Measurements from ENCODE around the gene CAMTA1.
A peak's percentile ranks its signal among the peaks of the same experiment; 100 is the strongest.

CAMTA1 gene

DNA sequence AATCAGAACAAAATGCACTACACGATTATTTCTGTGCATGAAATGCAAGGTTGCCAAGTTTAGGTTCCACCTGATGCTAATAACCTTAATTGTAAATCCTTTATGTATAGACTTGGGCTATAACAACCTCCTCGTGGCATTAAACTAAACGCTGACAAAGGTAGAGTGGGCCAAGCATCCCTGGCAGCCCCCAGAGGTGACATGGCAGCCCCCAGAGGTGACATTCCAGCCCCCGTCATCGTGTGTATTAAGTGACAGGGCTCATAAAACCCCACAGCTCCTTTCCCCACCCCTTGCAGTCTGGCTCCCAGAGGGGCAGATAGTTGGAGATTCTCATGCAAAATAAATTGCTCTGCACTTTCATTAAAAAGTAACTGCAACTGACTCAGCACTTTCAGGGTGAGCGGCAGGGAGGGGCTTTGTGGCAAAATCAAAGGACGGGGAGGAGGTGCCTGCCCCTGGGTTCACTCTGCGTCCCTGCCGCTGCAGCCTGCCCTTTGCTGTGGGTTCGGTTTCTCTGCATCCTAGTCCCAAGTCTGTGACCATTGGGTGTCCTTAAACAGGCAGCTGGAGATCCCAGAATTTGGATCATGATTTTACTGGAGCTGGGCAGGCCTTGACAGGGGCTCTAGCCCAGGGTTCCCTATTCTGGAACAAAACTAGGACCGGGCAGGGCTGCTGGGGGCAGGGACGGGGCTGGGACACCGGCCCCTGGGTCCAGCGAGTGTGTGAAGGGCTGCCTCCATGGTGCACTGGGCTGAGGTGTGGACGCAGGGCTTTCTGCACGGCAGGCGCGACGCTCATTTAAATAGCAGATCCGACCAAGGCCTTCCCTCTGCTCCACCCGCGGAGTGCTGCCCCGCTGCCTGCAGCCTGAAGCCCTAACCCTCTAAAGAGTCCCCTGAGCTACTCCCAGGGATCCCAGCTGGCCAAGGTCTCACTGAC lies 751.0 kb downstream of the CAMTA1 start:
- no peak for DNase-seq

- no peak for DNase-seq
Observed at GRCh38 chr1:7536891-7537591, 751.8 kb downstream of the CAMTA1 start.

GRCh38 chr1:7538033-7538432 lies 752.8 kb downstream of the CAMTA1 start:
- DNase-seq = no peak

DNA sequence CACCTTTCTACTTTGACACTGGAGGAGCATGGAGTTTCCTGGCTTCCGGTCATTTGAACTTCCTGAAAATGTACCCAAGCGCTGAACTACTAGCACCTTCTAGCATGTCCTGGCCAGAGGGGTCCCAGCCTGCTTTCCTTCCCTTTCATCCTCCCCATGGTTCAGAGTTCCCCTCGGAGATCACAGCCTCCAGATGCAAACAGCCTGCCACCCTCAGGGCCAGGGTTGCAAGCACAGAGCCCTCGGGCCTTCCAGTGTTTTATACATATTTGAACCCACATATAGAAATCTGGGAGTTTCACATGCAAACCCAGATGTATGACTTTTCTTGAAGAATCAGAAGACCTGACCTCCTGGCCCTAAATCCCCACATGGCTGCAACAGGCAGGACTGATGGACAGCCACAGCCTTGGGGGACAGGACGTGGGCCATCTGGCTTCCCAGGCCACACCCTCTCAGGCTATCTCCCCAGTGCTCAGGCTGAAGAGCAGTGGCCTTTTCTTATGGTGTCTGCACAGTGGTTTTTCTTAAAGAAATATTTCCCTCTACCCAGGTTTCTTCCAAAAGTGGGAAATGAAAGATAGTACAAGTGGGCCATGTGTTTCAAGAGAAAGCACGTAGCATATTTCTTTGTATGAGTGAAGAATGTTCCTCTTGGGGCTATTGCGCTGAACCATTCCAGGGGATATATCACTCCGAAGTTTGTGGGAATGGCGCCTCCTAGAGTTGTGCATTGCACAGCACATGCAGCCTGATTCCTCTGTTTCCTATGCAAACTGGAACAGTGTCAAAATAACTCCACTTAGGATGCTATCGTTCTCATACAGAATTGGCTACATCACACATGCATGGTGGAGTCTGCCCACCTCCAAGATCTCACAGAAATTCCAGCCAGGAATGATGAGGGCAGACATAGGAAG lies 753.9 kb downstream of the CAMTA1 start:
- DNase-seq = no peak

GRCh38 chr1:7539769-7540175 lies 754.5 kb downstream of the CAMTA1 start:
- DNase-seq = no peak

- no peak for DNase-seq
Observed at GRCh38 chr1:7540816-7541215, 755.6 kb downstream of the CAMTA1 start.

DNA sequence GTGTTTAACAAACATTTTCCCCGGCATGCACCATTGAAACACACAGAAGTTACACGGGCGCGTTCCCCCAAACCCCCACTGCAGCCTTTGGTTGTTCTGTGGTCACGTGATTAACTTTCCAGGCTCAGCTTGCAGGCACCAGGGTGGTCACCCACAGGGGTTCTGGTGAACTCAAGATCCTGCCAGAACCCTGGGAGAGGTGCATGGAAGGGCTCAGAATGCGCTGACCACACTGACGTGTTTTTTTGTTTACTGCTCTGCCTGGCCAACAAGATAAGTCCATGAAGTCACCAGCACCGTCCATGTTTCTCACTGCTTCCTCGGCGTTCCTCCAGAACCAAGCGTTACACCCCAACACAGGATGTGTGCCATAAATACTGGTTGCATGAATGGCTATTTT lies 756.4 kb downstream of the CAMTA1 start:
- no peak for DNase-seq

DNA sequence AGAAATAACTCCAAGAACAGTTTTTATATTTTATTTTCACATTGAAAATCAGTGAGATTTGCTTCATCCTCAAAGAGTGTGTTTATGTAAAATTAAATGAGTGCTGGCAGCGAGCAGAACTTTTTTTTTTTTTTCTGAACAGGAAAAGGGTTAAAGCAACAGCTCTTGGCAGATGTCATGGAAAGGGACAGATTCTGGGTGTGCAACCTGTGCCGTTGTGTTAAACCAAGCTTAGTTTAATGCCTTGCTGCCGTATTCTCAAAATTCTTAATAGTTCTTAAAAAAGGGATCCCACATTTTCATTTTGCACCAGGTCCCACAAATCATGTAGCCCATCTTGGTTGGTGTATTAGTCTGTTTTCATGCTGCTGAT lies 758.5 kb downstream of the CAMTA1 start:
- no peak for DNase-seq

- DNase-seq = peak; percentile 66
Observed at GRCh38 chr1:7549277-7550161, 764.3 kb downstream of the CAMTA1 start.

DNA sequence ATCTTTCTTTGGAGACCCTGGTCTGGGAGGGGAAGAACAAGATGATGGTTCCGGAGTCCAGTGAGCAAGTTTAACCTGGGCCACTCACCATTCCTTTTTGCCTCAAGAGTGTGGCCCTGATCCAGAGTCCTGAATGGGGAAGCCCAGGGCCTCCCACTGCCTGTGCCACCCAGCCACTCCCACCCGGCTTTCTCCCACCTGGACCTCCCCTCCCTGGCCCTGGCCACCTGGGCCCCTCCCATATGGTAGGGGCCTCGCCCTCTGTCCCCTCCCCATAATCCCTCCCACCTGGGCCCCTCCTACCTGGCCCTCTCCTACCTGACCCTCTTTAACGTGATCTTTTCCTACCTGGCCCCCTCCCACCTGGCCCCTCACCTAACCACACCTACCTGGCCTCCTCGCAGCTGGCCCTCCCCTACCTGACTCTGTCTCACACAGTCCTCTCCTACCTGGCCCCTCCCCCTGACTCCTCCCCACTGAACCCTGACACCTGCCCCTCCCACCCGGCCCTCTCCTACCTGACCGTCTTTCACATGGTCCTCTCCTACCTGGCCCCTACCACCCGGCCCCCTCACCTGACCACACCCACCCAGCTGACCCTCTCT lies 765.1 kb downstream of the CAMTA1 start:
- no peak for DNase-seq

DNA sequence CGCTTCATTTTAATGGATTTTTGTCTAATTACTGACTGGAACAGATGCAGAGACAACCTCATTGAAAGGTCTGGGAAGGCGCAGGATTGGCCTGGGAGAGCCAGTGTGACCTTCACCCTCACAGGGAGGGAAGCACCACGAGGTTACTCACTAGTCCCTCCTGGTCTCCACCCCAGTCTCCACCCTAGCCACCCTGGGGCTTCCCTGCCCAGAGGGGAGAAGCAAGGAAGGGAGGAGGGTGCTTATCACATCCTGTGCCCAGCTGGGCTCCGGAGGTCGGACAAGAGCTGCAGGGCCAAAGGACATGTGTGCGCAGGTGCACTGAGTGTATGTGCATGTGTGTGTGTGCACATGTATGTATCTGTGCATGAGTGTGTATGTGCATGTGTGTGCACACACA lies 765.7 kb downstream of the CAMTA1 start:
- no peak for DNase-seq

GRCh38 chr1:7551442-7551841 lies 766.2 kb downstream of the CAMTA1 start:
- no peak for DNase-seq

- DNase-seq = no peak
Observed at GRCh38 chr1:7552402-7552801, 767.1 kb downstream of the CAMTA1 start.

- no peak for DNase-seq
Observed at GRCh38 chr1:7553042-7553690, 767.9 kb downstream of the CAMTA1 start.

- no peak for DNase-seq
Observed at GRCh38 chr1:7554385-7555235, 769.4 kb downstream of the CAMTA1 start.

DNA sequence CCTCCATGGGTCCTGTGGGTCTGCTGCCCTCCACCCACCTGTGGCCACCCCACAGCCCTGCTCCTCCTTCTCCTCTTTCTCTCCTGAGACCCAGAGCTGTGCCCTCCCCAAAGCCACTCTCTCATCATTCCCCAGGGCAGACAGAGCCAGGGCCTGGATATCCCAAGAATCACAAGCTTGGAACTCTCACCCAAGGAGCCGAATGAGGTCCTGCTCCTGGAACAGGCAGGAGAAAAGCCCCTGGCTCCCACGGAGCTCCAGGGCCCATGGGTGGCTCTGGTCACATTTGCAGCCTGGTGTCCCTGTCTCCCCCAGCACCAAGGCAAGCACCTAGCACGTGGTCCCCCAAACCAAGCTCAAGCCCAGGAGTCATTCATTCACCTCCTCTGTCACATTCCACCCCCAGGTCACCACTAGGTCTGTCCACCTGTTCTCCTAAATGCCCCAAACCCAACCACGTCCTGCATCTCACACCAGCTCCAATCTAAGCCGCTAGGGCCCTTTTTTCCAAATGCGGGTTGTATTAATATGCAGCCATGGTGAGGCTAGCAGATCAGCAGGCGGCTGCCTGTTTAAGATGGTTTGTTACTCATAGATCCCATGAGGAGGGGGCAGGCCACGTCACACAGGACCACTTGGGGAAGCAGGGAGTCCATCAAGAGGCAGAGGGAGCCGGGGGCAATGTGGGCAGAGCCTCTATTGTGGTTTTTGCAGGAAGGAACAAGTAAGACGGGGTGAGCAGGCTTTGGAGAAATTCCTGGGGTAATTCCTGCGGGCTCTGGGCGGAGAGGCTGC lies 770.3 kb downstream of the CAMTA1 start:
- no peak for DNase-seq

- DNase-seq = no peak
Observed at GRCh38 chr1:7557301-7557891, 772.1 kb downstream of the CAMTA1 start.

DNA sequence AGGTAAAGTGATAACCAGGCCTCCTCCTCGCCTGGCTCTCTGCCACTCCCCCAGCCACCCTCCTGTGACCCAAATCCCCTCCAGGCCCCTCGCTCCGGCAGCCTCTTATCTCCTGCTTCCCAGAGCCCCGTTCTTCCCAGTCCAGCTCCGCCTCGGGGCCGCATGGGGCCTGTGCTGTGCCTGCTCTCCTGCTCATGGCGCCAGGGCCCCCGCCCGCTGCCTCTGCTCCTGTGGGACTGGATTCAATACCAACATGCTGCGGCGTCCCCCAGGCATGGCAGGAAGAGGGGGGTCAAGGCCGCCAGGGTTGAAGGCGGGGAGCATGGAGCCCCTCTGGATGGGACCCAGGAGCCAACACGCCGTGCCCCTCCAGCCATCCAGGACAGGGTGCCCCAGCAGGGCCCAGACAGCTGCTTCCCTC lies 772.8 kb downstream of the CAMTA1 start:
- no peak for DNase-seq

DNA sequence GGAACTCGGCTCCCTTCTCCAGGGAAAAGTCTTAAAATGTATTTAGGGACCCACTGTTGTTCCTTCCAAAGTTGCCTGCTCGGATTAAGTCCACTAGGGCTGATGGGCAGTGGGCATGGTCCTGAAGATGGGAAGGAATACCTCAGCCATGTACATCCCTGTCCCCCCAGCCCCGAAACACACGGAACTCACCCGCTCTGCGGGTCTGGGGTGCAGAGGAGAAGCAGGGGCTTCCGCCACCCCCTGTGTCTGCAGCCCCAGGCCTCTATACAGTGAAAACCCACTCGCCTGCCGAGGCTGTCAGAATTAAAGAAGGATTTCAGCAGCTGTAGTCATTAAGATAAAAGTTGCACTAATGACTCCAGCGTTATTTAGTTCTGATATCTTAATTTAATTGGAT lies 773.2 kb downstream of the CAMTA1 start:
- no peak for DNase-seq
